ENCODE results near the gene TMEM165.
A peak's percentile ranks its signal among the peaks of the same experiment; 100 is the strongest.

GRCh38 chr4:55386840-55387239, 8.9 kb upstream of the TMEM165 start:
- TF ChIP-seq CTCF (IDR thresholded peaks at IDR 0.05 in 8 of 11, conservative IDR thresholded peaks at IDR 0.05 in 3 of 11) (no peak), POLR2A (IDR thresholded peaks at IDR 0.05) (no peak), POLR2AphosphoS5 (IDR thresholded peaks at IDR 0.05) (peak in 1 of 3 donors; percentile 34)

All from spleen (tissue), 7 donors.